COLO668 (cell line): ENCODE results near the gene KAZN.

Source experiments
- DNase-seq: peaks from one replicate; lab custom pipeline; 2025; ENCODE audit not compliant: unreplicated experiment; lab: John Stamatoyannopoulos, UW

Gene KAZN

GRCh38 chr1:14667651-14667984, 69.1 kb downstream of the KAZN start:
- DNase-seq = no peak

- no peak for DNase-seq
These were observed 70.1 kb downstream of the KAZN start for GRCh38 chr1:14668538-14668937.

GRCh38 chr1:14672005-14672404, 73.5 kb downstream of the KAZN start:
- DNase-seq = no peak

DNA sequence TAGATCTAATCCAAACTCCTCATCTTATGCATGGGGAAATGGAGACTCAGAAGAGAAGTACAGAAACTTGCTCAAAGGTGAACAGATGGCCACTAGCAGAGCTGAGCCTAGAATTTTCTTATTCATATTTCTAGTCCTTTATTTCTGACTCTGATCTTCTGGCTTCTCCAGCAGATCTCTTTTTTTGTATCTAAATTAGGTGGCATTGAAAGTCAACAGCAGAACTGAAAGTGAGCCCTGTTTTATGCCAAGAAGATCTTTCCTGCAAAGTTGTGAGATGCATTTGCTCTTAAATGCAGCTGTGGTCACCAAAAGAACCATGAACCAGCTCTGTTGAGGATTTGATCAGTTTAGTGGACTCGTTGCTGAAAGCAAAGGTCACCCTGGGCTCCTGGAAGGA, 75.5 kb downstream of the KAZN start:
- DNase-seq = no peak

- DNase-seq = no peak
These were observed 77.9 kb downstream of the KAZN start for GRCh38 chr1:14676400-14676799.

DNA sequence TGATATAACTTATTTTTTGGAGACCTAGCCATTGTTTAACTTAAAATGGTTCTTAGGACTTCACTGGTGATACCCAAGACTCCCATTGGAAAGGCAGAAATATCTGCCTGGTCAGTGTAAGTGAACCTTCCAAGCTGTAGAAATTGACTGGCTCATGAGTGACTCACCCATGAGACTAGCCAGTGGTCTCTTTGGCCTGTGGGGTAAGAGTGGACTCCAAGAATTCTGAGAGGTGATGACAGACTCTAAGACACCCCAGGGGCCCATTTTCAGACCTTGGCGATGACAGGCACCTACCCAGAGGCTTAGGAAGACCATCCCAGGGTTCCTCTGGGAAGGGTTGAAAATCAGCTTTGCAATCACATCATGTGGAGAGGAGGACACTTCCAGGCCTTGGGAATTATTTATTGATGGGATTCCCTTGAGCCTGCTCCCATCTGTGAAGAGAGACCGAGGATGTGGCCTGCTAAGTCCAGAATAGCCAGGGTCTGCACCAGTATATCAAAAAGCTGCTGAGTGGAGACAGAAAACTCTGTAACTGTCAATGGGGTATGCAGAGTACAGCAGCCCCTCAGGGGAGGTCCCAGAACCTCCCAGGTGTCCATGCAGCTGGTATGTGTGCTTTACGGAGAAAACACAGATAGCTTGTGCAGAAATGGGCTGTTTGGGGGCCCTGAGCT, 78.9 kb downstream of the KAZN start:
- no peak for DNase-seq

DNA sequence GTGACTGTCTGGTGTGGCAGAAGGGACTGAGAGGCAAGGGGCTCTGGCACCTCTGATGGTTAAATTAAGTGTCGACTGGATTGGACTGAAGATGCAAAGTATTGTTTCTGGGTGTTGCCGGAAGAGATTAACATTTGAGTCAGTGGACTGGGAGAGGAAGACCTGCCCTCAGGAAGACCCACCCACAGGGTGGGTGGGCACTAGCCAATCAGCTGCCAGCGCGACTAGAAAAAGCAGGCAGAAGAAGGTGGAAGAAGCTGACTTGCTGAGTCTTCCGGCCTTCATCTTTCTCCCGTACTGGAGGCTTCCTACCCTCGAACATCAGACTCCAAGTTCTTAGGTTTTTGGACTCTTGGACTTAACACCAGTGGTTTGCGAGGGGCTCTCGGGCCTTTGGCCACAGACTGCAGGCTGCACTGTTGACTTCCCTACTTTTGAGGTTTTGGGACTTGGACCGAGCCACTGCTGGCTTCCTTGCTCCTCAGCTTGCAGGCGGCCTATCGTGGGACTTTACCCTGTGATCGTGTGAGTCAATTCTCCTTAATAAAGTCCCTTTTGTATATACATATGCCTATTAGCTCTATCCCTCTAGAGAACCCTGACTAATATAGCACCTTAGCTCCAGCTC, 79.6 kb downstream of the KAZN start:
- DNase-seq = no peak

DNA sequence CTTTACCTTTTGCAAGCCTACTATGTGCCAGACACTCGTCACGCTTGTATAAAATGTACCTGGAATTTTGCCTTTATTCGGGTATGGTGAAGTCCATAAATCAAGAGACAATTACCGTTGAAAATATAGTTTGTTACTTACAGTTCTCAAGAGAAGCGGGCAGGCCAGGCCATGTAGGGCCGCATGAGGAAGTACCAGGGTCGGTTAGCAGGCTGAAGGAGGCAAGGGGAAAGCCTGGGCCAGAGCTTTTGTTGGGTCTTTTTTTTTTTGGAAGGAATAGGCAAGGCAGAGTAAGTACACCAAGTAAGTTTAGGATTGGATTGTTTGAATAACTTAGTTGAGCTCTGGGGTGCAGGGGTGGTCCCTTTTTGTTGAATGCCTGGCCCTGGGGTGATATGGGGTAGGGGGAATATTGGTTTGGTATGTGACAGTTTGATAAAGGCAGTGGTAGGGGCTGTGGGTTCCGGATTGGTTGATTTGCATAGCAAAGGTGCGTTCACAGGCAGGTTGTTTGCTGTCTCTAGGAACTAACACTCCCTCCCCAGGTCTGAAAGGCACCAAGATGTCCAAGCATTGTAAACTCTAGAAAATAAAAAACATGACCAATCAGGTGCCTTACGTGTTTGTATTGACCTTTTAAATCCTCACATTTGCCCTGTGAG, 80.7 kb downstream of the KAZN start:
- no peak for DNase-seq

GRCh38 chr1:14681182-14681581, 82.7 kb downstream of the KAZN start:
- DNase-seq = no peak

- no peak for DNase-seq
These were observed 84.6 kb downstream of the KAZN start for GRCh38 chr1:14682941-14683621.

- no peak for DNase-seq
These were observed 86.6 kb downstream of the KAZN start for GRCh38 chr1:14685078-14685477.

- no peak for DNase-seq
These were observed 88.2 kb downstream of the KAZN start for GRCh38 chr1:14686701-14687100.

- DNase-seq = no peak
These were observed 88.7 kb downstream of the KAZN start for GRCh38 chr1:14687147-14687546.

- DNase-seq = no peak
These were observed 91.6 kb downstream of the KAZN start for GRCh38 chr1:14689996-14690615.

- DNase-seq = no peak
These were observed 95.5 kb downstream of the KAZN start for GRCh38 chr1:14693949-14694348.

DNA sequence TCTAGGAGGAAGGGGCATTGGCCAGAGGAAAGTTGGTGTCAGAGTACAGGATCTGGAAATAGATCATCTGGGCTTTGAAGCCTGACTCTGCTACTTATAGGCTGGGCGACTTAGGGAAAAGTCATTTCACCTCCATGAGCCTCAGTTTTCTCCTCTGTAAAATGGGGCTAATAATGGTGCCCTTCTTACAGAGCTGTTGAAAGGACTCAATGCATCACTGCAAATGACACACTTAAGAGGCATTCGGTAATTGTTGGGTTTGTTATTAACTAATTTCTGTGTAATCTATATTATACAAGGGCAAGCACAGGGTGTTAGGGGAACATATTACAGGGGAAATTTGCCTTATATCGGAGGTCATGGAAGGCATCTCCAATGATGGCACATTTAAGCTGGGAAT, 96.1 kb downstream of the KAZN start:
- no peak for DNase-seq

- no peak for DNase-seq
These were observed 98.3 kb downstream of the KAZN start for GRCh38 chr1:14696761-14697160.

DNA sequence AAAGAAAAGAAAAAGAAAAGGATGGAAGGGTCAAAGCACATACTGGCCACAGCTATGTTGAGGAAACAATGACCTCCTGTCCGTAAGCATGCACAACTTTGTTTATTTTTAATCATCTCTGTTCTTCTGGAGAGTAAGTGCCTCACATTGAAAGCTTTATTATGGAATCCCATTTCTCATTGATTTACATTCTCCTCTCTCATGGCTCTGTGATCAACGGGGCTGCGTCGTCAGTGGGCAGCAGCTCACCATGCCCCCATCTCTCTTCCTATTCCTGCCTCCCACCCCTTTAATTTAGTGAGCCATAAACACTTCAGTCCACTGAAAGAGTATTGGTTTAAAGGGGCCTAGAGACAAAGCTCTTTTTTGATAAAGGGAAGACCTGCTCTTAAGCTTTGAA, 98.9 kb downstream of the KAZN start:
- DNase-seq = no peak

GRCh38 chr1:14698314-14698713, 99.8 kb downstream of the KAZN start:
- no peak for DNase-seq

GRCh38 chr1:14699620-14700019, 101.1 kb downstream of the KAZN start:
- peak; percentile 39 for DNase-seq

GRCh38 chr1:14704846-14705245, 106.4 kb downstream of the KAZN start:
- no peak for DNase-seq

GRCh38 chr1:14705824-14706223, 107.3 kb downstream of the KAZN start:
- DNase-seq = no peak
